PC-9 (cell line): ENCODE data around the gene THPO. TPM values are rescaled to one million over a fixed set of nuclear protein-coding genes. Genes with fewer than 3 reads are reported as not detected.

Experiments used
- BruUV-seq: library from RNA; stranded (reverse); fragments of 400-500 nt; replicated peaks from 2 replicates; lab custom pipeline; 2021; lab: Mats Ljungman, UMichigan
- CTCF ChIA-PET: fragments of 300-600 bp; sonication (Branson Sonifier 250); formaldehyde crosslinking; loops from one replicate; lab custom pipeline; 2022; ENCODE audit warnings: antibody characterized with exemption; lab: Charles Lee
- POLR2A ChIA-PET: fragments of 300-600 bp; sonication (Branson Sonifier 250); formaldehyde crosslinking; loops from one replicate; lab custom pipeline; 2022; ENCODE audit warnings: antibody characterized with exemption; ENCODE audit not compliant: unreplicated experiment; lab: Charles Lee
- DNase-seq, 2 experiments: peaks; one replicate each; pipeline versions ENCODE4 v3.0.0 to v3.0.0-alpha.2; 2015 to 2022; ENCODE audit warnings: mixed read lengths in 1 of 2
- H2AFZ ChIP-seq: fragments of 200-600 bp; sonication (generic); 2 replicates; pipeline ENCODE4 v1.8.1; 2017; ENCODE audit warnings: antibody characterized with exemption
- H3F3A ChIP-seq: fragments of 200-600 bp; sonication (generic); 2 replicates; pipeline ENCODE4 v1.8.1; 2017; ENCODE audit warnings: antibody characterized with exemption, mild to moderate bottlenecking, low read depth; ENCODE audit not compliant: insufficient read depth
- H3K27ac ChIP-seq: fragments of 200-600 bp; sonication (generic); 2 replicates; pipeline ENCODE4 v1.6.1; 2016; ENCODE audit warnings: mixed run types
- H3K27me3 ChIP-seq: fragments of 200-600 bp; sonication (generic); 2 replicates; pipeline ENCODE4 v1.6.1; 2016; ENCODE audit warnings: low read depth, mixed run types; ENCODE audit not compliant: insufficient read depth
- H3K36me3 ChIP-seq: fragments of 200-600 bp; sonication (generic); 2 replicates; pipeline ENCODE4 v1.6.1; 2016; ENCODE audit warnings: low read depth, mixed run types
- H3K4me1 ChIP-seq: fragments of 200-600 bp; sonication (generic); replicated peaks from 2 replicates; pipeline ENCODE4 v1.6.1; 2016; ENCODE audit warnings: mixed run types; ENCODE audit not compliant: insufficient read depth
- H3K4me2 ChIP-seq: fragments of 200-600 bp; sonication (generic); 2 replicates; pipeline ENCODE4 v1.6.1; 2017; ENCODE audit warnings: mixed run types
- H3K4me3 ChIP-seq: fragments of 200-600 bp; sonication (generic); 2 replicates; pipeline ENCODE4 v1.6.1; 2016; ENCODE audit warnings: mixed run types
- H3K79me2 ChIP-seq: fragments of 200-600 bp; sonication (generic); 2 replicates; pipeline ENCODE4 v1.6.1; 2017; ENCODE audit warnings: low read depth, mixed run types
- H3K9me2 ChIP-seq: fragments of 200-600 bp; sonication (generic); 2 replicates; pipeline ENCODE4 v1.8.1; 2017; ENCODE audit warnings: mild to moderate bottlenecking; ENCODE audit not compliant: insufficient read depth
- H3K9me3 ChIP-seq: fragments of 200-600 bp; sonication (generic); 2 replicates; pipeline ENCODE4 v1.8.1; 2016; ENCODE audit warnings: low read depth; ENCODE audit not compliant: insufficient read depth
- H4K20me1 ChIP-seq: fragments of 200-600 bp; sonication (generic); 2 replicates; pipeline ENCODE4 v1.8.1; 2017; ENCODE audit not compliant: insufficient read depth
- CTCF ChIP-seq: fragments of 200-600 bp; sonication (generic); conservative IDR thresholded peaks from 2 replicates; pipeline ENCODE4 v1.6.1; 2017; ENCODE audit warnings: mixed run types, antibody characterized with exemption, mild to moderate bottlenecking, moderate library complexity
- EZH2 ChIP-seq: fragments of 200-600 bp; sonication (generic); IDR thresholded peaks from 2 replicates; pipeline ENCODE4 v1.8.0; 2017; ENCODE audit warnings: antibody characterized with exemption, low read depth
- intact Hi-C: fragments of 100-400 bp; cut with micrococcal nuclease; formaldehyde crosslinking; loops from one replicate; pipeline ENCODE4 v1.10.0; 2022; ENCODE audit not compliant: unreplicated experiment
- total RNA-seq: library from RNA; stranded (reverse); gene quantifications from 2 replicates; pipeline ENCODE4 v1.2.3, GENCODE V29; 2021

THPO gene
- total RNA-seq, 1 experiment from 2014 or later: not detected

DNA sequence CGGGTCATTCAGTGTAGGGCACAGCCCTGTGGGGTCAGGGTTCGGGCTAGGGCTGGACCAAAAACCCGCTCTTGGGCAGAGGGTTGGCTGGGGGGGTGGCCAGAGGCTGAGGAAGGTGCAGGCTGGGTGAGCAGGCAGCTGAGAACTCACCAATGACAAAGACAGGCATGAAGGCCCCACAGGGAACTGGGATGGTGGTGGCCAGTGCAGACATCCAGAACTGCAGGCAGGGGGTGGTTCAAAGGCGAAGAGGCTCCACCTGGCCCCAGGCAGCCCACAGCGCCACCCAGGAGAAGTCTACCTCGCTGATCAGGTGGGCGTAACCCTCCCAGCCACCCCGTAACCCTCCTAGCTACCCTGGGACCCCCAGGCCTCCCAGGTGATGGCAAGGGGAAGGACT is 23.3 kb downstream of the THPO start:
- intact Hi-C loops: no loop called here
- Histone ChIP-seq H3K9me2 (no peaks in the 10 kb centered on the region), H3K4me1 (no peaks in the 10 kb centered on the region), H2AFZ (no peak overlapping the region), H3F3A (0 out of 2 replicates have a peak, but pooled peaks cover 5% of the 10 kb centered on the region), H3K27me3 (no peaks in the 10 kb centered on the region), H3K4me3 (no peak overlapping the region), H3K9me3 (no peaks in the 10 kb centered on the region), H3K27ac (no peak overlapping the region), H3K36me3 (no peaks in the 10 kb centered on the region), H3K79me2 (no peaks in the 10 kb centered on the region), H4K20me1 (no peaks in the 10 kb centered on the region), H3K4me2 (no peak overlapping the region)
- ChIA-PET POLR2A (no interaction called here), CTCF (interaction anchor here (1.2 to 2.1 kb wide), 2 partner anchors 17 to 191 kb away, joined by 4 read pairs; no protein-coding TSS in a partner anchor)
- DNase-seq: no peak
- TF ChIP-seq EZH2 (no peak), CTCF (no peak)
- BruUV-seq: no TSS peak

DNA sequence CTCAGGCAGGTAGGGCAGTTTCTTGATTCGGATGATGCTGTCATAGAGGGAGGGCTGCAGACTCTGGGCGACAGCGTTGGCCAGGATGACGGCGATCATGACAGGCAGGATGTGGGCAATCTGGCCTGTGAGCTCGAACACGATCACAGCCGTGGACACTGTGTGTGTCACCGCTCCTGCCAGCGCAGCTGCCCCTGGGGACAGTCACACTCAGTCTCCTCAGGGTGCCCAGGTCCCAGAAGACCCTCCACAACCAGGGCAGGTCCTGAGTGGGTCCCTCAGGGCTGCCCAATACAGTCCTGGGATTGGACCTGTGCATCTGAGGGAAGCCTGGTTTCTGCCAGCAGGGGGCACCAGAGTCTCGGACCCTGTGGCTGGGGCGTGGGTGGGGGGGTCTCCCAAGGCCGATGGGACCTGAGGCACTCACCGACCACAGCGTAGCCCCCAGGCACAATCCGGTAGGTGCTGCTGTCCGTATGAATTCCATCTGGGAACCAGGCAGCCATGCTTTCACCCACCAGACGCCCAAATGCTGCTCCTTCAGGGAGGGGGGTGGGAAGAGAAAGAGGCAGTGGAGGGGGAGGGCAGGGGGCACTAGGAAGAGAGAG is 23.8 kb downstream of the THPO start:
- Histone ChIP-seq H2AFZ (no peak overlapping the region), H3K4me2 (no peak overlapping the region), H3K9me3 (no peaks in the 10 kb centered on the region), H3K4me3 (no peak overlapping the region), H3K27me3 (no peaks in the 10 kb centered on the region), H3K36me3 (no peaks in the 10 kb centered on the region), H3K79me2 (no peaks in the 10 kb centered on the region), H3K9me2 (no peaks in the 10 kb centered on the region), H4K20me1 (no peaks in the 10 kb centered on the region), H3K27ac (no peak overlapping the region), H3F3A (0 out of 2 replicates have a peak, but pooled peaks cover 5% of the 10 kb centered on the region), H3K4me1 (no peaks in the 10 kb centered on the region)
- BruUV-seq: no TSS peak
- POLR2A ChIA-PET: no interaction called here
- intact Hi-C loops: no loop called here
- TF ChIP-seq CTCF (peak; percentile 93), EZH2 (no peak)
- CTCF ChIA-PET: interaction anchor here (1.2 to 2.1 kb wide), 2 partner anchors 17 to 192 kb away, joined by 4 read pairs; no protein-coding TSS in a partner anchor
- peak in 1 of 2 experiments; percentile 54 for DNase-seq

- Histone ChIP-seq H3K4me1 (no peaks in the 10 kb centered on the region), H3K27me3 (no peaks in the 10 kb centered on the region), H3K4me2 (no peak overlapping the region), H3K36me3 (no peaks in the 10 kb centered on the region), H4K20me1 (no peaks in the 10 kb centered on the region), H3K79me2 (no peaks in the 10 kb centered on the region), H3K4me3 (no peak overlapping the region), H2AFZ (no peak overlapping the region), H3F3A (0 out of 2 replicates have a peak, but pooled peaks cover 5% of the 10 kb centered on the region), H3K27ac (no peak overlapping the region), H3K9me3 (no peaks in the 10 kb centered on the region), H3K9me2 (no peaks in the 10 kb centered on the region)
- CTCF ChIA-PET: interaction anchor here (2.1 kb wide), 1 partner anchor 192 kb away, joined by 4 read pairs; no protein-coding TSS in a partner anchor
- no peak for TF ChIP-seq EZH2
- no peak for TF ChIP-seq CTCF
- no TSS peak for BruUV-seq
- DNase-seq: no peak
- intact Hi-C loops: no loop called here
- POLR2A ChIA-PET: no interaction called here
Observed at GRCh38 chr3:184353546-184353941, 24.5 kb downstream of the THPO start.
